NB4 (cell line): ENCODE measurements around the gene RSPRY1.

ENCODE experiments used
- MYC ChIP-seq: IDR thresholded peaks from 2 replicates; pipeline ENCODE4 v1.6.1; 2011; ENCODE audit warnings: low read depth, low read length
- POLR2A ChIP-seq: IDR thresholded peaks from 2 replicates; pipeline ENCODE4 v1.6.1; 2011; ENCODE audit warnings: mild to moderate bottlenecking; ENCODE audit not compliant: insufficient read length; ENCODE audit errors: extremely low read depth
- TF ChIP-seq, protein P1 (sequence below): IDR thresholded peaks from one replicate; pipeline ENCODE4 v1.5.1; 2012; ENCODE audit warnings: low read depth, low read length
- TF ChIP-seq, protein P2 (sequence below): IDR thresholded peaks from 2 replicates; pipeline ENCODE4 v1.6.1; 2011; ENCODE audit warnings: low read depth, low read length

DNA sequence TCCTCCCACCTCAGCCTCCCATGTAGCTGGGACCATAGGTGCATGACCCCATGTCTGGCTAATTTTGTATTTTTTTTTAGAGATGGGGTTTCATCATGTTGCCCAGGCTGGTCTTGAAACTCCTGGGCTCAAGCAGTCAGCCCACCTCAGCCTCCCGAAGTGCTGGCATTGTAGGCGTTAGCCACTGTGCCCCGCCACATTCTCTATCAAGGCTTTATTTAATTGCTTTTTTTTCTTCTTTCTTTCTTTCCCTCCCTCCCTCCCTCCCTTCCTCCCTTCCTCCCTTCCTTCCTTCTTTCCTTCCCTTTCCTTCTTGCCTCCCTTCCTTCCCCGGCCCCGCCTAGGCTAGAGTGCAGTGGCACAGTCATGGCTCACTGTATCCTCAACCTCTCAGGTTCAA lies 23.7 kb downstream of the RSPRY1 start:
- TF ChIP-seq POLR2A, result no peak
- TF ChIP-seq, protein P1, sequence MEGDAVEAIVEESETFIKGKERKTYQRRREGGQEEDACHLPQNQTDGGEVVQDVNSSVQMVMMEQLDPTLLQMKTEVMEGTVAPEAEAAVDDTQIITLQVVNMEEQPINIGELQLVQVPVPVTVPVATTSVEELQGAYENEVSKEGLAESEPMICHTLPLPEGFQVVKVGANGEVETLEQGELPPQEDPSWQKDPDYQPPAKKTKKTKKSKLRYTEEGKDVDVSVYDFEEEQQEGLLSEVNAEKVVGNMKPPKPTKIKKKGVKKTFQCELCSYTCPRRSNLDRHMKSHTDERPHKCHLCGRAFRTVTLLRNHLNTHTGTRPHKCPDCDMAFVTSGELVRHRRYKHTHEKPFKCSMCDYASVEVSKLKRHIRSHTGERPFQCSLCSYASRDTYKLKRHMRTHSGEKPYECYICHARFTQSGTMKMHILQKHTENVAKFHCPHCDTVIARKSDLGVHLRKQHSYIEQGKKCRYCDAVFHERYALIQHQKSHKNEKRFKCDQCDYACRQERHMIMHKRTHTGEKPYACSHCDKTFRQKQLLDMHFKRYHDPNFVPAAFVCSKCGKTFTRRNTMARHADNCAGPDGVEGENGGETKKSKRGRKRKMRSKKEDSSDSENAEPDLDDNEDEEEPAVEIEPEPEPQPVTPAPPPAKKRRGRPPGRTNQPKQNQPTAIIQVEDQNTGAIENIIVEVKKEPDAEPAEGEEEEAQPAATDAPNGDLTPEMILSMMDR, result no peak
- TF ChIP-seq, protein P2, sequence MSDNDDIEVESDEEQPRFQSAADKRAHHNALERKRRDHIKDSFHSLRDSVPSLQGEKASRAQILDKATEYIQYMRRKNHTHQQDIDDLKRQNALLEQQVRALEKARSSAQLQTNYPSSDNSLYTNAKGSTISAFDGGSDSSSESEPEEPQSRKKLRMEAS, result no peak
- TF ChIP-seq MYC, result no peak
